Measurements from ENCODE around the gene PIGZ.

- TF ChIP-seq CTCF (conservative IDR thresholded peaks at IDR 0.05; ENCODE audit: low read depth, low read length) (no peak), EZH2 (IDR thresholded peaks at IDR 0.05; ENCODE audit: borderline replicate concordance, low read depth, low read length, poor library complexity, severe bottlenecking) (no peak)
Measured at GRCh38 chr3:196994056-196994455, 25.4 kb upstream of the PIGZ start.
